ENCODE data around the gene ACOX3. TPM values are rescaled to one million over a fixed set of nuclear protein-coding genes. Genes with fewer than 3 reads are reported as not detected.

ACOX3 gene
- polyA plus RNA-seq, 2 of the 4 experiments (the other 2 are of a cell fraction) = 4.9 to 8.2 TPM

DNA sequence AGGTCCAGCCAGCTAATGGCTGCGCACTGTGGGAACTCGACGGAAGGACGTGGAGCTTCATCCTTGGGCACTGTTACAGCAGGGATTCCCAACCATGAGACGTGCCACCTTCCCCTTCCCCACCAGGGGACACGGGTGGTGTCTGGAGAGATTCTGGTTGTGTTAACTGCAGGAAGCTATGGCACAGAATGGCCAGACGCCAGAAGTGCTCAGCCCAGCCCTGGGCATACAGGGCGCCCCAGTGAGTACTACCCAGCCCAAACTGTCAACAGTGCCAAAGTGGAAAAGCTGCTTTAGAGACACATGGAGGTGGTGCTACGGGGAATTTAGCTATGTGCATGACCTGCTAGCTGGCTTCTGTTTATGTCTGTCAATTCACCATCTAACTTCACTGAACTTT lies 32.8 kb downstream of the ACOX3 start:
- H3K4me2 ChIP-seq = no peak overlapping the region
- DNase-seq (ENCODE audit: low read depth in 1 of 2, low spot score in 1 of 2) = no peak
- no peaks in the 10 kb centered on the region for H3K9me3 ChIP-seq
- no peak for ATAC-seq
- FAIRE-seq = no peak
- CTCF ChIA-PET = interaction anchor here (0.9 to 20.7 kb wide), 5 partner anchors 9 to 231 kb away, joined by 3 to 270 read pairs (median 29); partner anchors contain the start of gene HTRA3
- H3K27ac ChIP-seq = no peak overlapping the region
- WGBS (ENCODE audit: missing lambda C conversion rate) = 84% methylated on average over 9 of the region's 9 CpGs
- no peak overlapping the region for H3K4me3 ChIP-seq
- POLR2A ChIA-PET = no interaction called here
- TF ChIP-seq JUN (IDR thresholded peaks at IDR 0.05) (no peak), MAFK (IDR thresholded peaks at IDR 0.05; ENCODE audit: partially characterized antibody) (no peak), REST (IDR thresholded peaks at IDR 0.05) (no peak), EP300 (IDR thresholded peaks at IDR 0.05) (no peak), RNF2 (IDR thresholded peaks at IDR 0.05; ENCODE audit: borderline replicate concordance, low read depth) (no peak), E2F6 (IDR thresholded peaks at IDR 0.05; ENCODE audit: borderline replicate concordance, low read depth) (no peak), RARB (CRISPR knock-in tag; IDR thresholded peaks at IDR 0.05) (no peak), ATOH8 (CRISPR knock-in tag; IDR thresholded peaks at IDR 0.05; ENCODE audit: low read depth) (no peak), KDM1A (IDR thresholded peaks at IDR 0.05; ENCODE audit: low read depth) (no peak), EHF (CRISPR knock-in tag; IDR thresholded peaks at IDR 0.05) (no peak), HDAC2 (IDR thresholded peaks at IDR 0.05) (no peak), RCOR1 (IDR thresholded peaks at IDR 0.05; ENCODE audit: low read depth, low read length) (no peak), TFCP2L1 (CRISPR knock-in tag; IDR thresholded peaks at IDR 0.05) (no peak), ZC3H11A (IDR thresholded peaks at IDR 0.05) (no peak), ZNF302 (CRISPR knock-in tag; IDR thresholded peaks at IDR 0.05) (no peak), EHMT2 (IDR thresholded peaks at IDR 0.05; ENCODE audit: low read depth) (no peak), SREBF2 (IDR thresholded peaks at IDR 0.05) (no peak), BHLHE40 (IDR thresholded peaks at IDR 0.05; ENCODE audit: low read depth, low read length) (no peak), SMC3 (IDR thresholded peaks at IDR 0.05) (no peak)
- H3K4me1 ChIP-seq = peaks cover 10% of the 10 kb centered on the region; the same call in 1 of the 3 replicates

GRCh38 chr4:8407316-8407715 lies 33.2 kb downstream of the ACOX3 start:
- ChIA-PET CTCF (interaction anchor here (0.9 to 20.7 kb wide), 5 partner anchors 10 to 231 kb away, joined by 3 to 270 read pairs (median 29); partner anchors contain the start of gene HTRA3), POLR2A (no interaction called here)
- Histone ChIP-seq H3K4me1 (peaks cover 10% of the 10 kb centered on the region; the same call in 1 of the 3 replicates), H3K9me3 (no peaks in the 10 kb centered on the region), H3K4me3 (no peak overlapping the region), H3K27ac (no peak overlapping the region), H3K4me2 (no peak overlapping the region)
- TF ChIP-seq ZFP36 (IDR thresholded peaks at IDR 0.05; ENCODE audit: borderline replicate concordance, partially characterized antibody) (no peak), ZSCAN20 (CRISPR knock-in tag; IDR thresholded peaks at IDR 0.05) (no peak), RFX5 (IDR thresholded peaks at IDR 0.05) (no peak), FOSL2 (IDR thresholded peaks at IDR 0.05) (no peak), FOSL2 (CRISPR knock-in tag; IDR thresholded peaks at IDR 0.05) (no peak), JUNB (IDR thresholded peaks at IDR 0.05) (no peak), JUN (IDR thresholded peaks at IDR 0.05) (no peak)
- ATAC-seq (no peak), DNase-seq (ENCODE audit: low read depth in 1 of 2, low spot score in 1 of 2) (no peak), FAIRE-seq (no peak)
- 77% methylated on average over 14 of the region's 14 CpGs for WGBS (ENCODE audit: missing lambda C conversion rate)
